GM12865 (cell line): ENCODE results near the gene TSEN15.

ENCODE experiments used
- DNase-seq: peaks from one replicate; pipeline ENCODE4 v3.0.0; 2010; ENCODE audit warnings: low read depth
- H3K4me3 ChIP-seq: 2 replicates; pipeline ENCODE4 v1.5.1; 2011; ENCODE audit warnings: mild to moderate bottlenecking, low read depth, low read length, control low read depth
- TF ChIP-seq, protein P1 (sequence below): IDR thresholded peaks from 2 replicates; pipeline ENCODE4 v1.5.1; 2011; ENCODE audit warnings: low read length, control low read depth, low read depth, inconsistent platforms; ENCODE audit not compliant: insufficient read depth; ENCODE audit errors: missing control alignments

TSEN15 gene

DNA sequence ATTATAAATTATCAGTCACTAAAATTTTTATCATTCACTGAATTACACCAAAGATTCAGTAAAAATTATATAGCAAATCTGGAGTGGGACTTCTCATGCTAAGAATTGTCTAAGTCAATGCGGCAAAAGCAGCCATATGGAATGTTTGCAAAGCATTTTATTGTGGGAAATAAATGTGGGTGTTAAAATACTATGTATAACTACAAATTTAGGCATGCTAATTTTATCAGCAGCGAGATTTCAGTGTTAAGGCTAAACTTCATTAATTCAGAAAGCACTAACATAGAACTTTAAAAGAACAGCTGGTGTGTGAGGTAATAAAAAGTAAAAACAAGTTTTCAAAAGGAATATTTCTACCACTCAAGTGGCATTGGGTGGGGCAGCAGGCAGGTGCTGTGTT, 35.4 kb upstream of the TSEN15 start:
- no peak overlapping the region for H3K4me3 ChIP-seq
- TF ChIP-seq, protein P1, sequence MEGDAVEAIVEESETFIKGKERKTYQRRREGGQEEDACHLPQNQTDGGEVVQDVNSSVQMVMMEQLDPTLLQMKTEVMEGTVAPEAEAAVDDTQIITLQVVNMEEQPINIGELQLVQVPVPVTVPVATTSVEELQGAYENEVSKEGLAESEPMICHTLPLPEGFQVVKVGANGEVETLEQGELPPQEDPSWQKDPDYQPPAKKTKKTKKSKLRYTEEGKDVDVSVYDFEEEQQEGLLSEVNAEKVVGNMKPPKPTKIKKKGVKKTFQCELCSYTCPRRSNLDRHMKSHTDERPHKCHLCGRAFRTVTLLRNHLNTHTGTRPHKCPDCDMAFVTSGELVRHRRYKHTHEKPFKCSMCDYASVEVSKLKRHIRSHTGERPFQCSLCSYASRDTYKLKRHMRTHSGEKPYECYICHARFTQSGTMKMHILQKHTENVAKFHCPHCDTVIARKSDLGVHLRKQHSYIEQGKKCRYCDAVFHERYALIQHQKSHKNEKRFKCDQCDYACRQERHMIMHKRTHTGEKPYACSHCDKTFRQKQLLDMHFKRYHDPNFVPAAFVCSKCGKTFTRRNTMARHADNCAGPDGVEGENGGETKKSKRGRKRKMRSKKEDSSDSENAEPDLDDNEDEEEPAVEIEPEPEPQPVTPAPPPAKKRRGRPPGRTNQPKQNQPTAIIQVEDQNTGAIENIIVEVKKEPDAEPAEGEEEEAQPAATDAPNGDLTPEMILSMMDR, result no peak
- no peak for DNase-seq

- TF ChIP-seq, protein P1, result no peak
- DNase-seq, result no peak
- no peak overlapping the region for H3K4me3 ChIP-seq
These were observed 34.2 kb upstream of the TSEN15 start for GRCh38 chr1:184017306-184017705.

- DNase-seq, result no peak
These were observed 32.9 kb upstream of the TSEN15 start for GRCh38 chr1:184018622-184019021.

GRCh38 chr1:184019069-184019468, 32.5 kb upstream of the TSEN15 start:
- H3K4me3 ChIP-seq, result no peak overlapping the region
- DNase-seq, result no peak
- TF ChIP-seq, protein P1, result no peak

More at GRCh38 chr1:184018622-184019021, 32.9 kb upstream of the TSEN15 start:
- TF ChIP-seq, protein P1, result no peak
- H3K4me3 ChIP-seq, result no peak overlapping the region

DNA sequence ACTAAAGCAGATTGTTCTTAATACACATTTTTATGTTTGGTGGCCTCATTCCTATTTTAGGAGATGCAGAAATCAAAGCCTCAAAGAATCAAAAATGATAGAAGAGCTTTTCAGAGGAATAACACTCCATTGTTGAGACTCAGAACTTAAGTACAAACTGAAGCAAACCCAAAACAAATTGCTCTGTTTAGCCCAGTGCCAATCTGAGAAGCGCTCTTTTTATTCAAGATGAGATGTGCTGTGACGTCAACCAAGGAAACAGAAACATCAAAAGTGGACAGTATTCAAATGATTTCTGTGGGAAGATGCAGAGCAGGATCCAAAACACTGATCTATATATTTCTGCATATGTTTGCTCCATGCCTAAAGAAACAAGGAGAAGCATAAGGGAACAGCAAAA, 32.0 kb upstream of the TSEN15 start:
- TF ChIP-seq, protein P1, result no peak
- H3K4me3 ChIP-seq, result no peak overlapping the region
- DNase-seq, result no peak

GRCh38 chr1:184020328-184020727, 31.2 kb upstream of the TSEN15 start:
- TF ChIP-seq, protein P1, result no peak
- no peak for DNase-seq
- H3K4me3 ChIP-seq, result no peak overlapping the region

- TF ChIP-seq, protein P1, result no peak
- no peak for DNase-seq
- H3K4me3 ChIP-seq, result no peak overlapping the region
These were observed 30.7 kb upstream of the TSEN15 start for GRCh38 chr1:184020855-184021254.
